T-helper 1 cell (primary cell): Measurements from ENCODE around the gene DEXI.
A peak's percentile ranks its signal among the peaks of the same experiment; 100 is the strongest.

Source experiments
- DNase-seq, 5 donors: peaks; one replicate each; pipeline ENCODE4 v3.0.0-alpha.2; 2012 to 2020
- total RNA-seq, 4 donors: gene quantifications; one replicate each; lab custom pipeline; 2026; lab: John Stamatoyannopoulos, UW

DEXI gene
- 12.1 to 19.4 (median 13.8) reads per million in 4 donors for total RNA-seq

DNA sequence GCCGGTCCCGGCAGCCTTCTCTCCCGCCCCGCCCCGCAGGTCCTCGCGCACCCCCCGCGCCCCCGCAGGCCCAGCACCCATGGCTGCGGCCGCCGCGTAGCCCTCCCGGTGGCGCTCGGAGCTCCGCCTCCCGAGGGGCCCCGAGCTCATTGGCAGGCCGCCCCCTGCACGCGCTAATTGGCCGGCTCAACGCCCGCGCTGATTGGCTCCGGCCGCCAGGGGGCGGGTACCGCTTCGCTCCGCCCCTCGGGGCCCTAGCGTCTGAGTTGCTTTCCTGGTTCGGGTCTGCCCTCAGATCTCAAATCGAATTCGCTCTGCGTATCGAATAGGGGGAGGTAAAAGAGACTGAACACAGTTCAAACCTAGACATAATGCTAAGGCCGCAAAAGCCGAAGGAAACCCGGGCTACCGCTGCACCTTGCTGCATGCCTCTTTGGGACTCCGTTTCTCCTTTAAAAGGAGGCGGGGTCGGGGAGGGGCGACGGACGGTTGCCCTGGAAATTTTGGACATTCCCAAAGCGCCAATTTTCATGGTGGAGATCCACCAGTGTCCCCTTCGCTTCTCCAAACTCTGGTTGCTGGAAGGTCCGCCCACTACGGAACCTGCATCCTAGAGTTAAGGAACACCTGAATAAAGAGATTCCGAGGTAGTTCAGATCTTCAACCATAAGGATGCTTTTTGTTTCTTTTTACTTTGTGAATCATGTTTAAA lies at the start of gene DEXI:
DEXI (minus strand) TSS at position 117 of the 712 bp plus-strand sequence. CDS start 463 bp downstream, outside the sequence.
- peak; percentile 89 to 95 (median 91) for DNase-seq

DNA sequence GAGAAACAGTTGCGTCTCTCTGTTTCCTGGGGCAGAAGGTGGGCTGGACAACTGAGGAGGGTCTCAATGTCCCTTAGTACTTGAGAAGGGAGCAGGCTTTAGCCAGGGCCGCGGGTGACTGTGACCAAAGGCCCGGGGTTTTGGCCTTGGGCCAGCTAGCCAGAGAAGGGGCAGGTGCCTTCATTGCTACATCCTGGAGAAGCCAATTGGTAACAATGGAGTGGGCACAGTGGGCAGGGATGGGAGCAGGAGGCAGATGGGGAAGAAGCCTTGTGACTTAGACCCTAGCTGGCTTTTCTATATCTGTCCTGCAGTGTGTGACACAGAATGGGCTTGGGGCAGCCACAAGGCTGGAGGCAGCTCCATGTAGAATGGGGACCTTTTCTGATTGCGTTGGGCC lies 48.1 kb upstream of the DEXI start:
- no peak for DNase-seq

DNA sequence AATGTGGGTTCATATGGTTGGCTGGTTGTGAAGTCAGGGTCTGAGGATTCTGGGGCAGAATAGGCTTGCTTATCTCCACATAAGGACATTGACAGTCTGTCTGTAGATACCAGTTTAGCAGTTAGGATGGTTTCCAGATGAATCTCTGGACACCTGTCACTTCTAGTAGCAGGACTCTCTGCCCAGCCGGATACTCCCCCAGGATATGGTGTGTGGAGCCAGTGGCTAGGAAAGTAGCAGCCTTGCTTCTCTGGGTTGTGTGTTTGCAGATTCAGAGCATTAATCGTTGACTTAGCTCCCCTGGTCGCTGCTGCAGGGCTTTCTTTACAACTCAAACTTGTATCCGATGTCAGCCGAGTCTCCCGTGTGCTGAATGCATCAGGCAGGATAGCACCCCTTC lies 47.3 kb upstream of the DEXI start:
- DNase-seq, result no peak

DNA sequence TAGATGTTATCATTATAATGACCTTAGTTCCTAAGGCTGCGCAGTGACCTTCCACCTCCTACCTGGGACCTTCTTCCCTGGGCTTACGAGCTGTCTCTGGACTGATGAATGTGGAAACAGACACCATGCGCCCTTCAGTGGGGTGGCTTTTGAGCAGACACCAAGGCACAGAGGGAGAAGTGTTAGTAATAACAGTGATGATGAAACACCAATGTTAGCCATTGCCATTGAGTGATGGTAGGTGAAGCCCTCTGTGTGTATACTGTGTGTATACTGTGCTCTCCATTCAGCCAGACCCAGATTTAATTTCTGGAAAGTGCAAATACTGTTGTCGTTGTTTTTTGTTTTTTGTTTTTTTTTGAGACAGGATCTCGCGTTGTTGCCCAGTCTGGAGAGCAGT lies 46.6 kb upstream of the DEXI start:
- DNase-seq, result no peak

DNA sequence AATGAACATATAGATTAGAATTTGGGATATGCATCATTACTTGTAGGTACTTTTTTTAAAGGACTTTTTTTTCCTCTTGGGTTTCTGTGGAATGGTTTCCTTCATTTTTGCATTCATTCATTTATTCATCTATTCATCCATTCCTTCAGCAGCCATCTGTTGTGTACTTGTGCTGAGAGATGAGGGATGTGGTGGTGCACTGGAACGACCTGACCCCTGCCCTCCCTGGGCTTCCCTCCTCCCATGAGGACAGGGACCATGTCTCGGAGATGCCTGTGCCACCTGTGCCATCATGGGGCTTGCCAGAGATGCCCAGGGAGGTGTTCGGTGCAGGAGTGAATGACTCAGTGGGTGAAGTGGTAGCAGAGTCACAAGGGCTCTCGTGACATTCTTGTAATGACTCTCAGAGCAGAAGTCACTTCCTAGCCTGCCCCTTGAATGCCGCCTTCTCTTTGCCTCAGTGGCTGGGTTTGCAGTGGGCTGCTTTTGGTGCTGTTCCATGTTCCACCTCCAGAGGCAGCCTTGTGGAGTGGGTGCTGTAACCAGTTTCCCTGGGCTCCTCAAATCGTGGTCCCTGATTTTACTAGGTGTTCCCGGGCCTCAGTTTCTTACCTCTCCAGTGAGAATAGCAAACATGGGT lies 46.0 kb upstream of the DEXI start:
- DNase-seq, result peak in 2 of 5 donors; percentile 3 to 94

DNA sequence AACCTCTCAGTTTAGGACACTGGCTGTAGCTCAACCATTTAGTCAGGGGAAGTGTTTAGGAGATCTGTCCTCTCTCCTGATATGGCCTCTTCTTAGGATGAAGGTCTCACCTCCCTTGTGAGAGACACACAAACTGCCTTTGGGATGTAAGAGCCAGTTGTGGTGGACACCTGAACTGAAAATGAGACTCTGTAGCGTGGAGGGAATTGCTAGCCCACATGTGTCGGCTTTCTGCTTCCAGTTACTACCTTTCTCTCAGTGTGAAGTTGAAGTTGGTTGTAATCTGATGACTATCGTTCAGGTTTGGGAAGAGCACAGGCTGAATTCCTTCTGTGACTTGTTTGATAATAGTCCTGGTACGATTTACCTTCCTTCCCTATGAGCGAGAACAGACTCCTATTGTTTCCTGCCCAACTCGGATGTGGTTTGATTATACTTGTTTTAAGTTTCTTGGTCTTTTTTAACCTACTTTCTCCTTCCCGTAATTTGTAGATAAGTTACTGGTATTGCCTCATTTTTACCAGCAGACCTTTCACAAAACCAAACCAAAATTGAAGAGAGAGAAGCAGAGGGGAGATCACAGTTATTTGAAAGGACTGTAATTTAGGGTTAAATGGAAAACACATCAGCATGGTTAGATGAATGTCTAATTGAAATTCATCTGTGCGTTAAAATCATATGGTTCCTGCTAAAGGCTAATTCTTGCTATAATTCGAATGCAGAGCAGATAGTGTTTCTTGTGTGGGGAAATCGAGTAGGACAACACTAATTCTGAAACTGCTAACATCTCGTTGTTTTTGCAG lies 45.3 kb upstream of the DEXI start:
- peak in 1 of 5 donors; percentile 80 for DNase-seq

DNA sequence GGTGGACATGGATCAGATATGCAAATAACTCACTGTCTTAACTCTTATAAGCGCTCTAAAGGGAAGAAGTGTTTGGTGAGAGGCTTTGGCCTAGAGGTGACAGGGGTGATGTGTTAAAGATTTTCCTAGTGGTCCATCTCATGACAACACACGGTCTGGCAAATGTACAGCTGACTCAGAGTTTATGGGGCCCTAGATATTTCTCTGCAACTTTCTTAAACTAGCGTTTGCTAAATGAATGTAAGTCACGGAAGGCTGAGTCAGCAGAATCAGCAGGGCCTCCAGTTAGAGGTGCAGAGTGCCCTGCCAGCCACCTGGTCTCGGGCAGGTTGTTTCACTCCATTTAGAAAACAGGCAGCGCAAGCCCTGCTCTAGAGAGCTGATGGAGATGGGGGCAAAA lies 42.2 kb upstream of the DEXI start:
- DNase-seq, result peak in 1 of 5 donors; percentile 49

DNA sequence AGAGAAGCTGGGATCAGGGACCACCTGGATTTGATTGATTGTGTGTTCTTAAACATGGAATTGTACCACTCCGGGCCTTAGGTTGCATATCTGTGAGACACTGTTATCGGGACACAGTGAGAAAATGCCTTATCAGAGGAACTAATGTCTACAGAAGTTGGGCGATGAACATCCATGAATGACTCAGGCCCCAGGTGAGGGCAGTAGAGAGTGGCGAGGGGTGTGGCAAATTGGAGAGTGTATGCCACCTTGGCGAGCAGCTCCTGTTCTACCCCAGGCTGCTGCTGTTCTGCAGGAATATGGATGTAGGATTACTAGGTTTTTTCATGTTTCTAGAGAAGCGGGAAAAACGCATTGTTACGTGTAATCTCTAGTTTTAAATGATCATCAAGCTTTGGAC lies 40.9 kb upstream of the DEXI start:
- no peak for DNase-seq

DNA sequence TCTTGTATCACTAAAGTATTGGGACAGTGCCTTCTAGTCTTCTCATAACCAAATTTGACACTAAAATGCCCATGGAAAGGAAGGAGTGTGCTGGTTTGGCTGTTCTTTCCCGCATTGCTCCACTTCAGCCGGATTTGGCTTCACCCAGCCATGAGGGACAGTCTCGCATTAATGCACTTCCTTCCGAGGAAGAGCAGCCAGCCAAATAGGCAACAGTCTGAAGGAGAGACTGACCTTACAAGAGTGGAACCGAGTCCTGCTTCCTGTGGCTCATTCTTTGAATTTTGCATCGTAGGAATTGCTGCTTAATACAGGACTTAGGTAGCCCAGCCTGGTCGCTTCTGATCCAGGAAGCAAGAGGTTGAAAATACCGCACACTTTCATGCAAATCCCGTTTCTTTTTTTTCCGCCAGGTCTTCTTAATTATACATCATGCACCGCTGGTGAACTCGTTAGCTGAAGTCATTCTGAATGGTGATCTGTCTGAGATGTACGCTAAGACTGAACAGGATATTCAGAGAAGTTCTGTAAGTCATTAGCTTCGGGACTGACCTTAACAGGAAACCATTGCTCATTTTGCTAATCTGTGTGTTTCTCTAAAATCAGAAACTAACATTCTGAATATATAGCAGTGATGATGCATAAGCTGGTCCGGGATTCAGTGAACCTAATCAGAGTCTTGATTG lies 40.3 kb upstream of the DEXI start:
- DNase-seq, result peak in 1 of 5 donors; percentile 63

DNA sequence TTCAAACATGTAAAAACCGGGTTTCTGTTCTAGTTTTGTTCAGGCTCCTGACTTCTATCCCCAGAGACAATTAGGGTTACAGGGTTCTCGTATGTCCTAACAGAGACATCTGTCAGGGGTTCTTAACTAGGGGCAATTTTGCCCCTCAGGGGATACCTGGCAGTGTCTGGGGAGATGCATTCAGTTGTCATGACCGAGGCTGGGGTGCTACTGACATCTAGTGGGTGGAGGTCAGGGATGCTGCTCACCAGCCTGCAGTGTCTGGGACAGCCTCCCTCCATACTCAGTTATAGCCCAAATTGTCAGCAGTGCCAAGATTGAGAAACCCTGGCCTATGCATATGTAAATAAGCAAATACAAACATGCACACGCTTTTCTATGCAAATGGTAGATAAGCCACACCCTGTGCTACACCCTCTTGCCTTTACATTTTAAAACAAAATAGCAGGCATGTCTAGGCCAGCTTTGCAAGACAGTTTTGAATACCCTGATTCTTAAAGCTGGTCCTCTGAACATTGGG lies 39.5 kb upstream of the DEXI start:
- peak in 1 of 5 donors; percentile 80 for DNase-seq

DNA sequence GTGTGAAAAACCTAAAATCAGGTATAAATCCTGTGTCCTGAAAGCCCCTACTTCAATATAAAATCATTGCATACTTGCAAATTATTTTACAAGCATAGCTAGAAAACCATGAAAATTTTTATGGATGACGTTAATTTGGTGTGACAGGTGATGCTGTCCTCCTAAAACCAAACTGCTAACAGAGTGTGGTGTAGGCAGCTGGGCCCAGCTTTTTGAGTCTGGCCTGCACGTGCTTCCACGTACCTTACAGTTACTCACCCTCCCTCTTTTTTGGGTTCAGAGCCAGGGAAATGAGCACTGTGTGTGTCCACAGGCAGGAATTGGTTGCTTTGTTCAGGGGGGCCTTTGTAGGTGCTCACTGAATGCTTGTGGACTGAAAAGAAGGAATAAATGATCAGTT lies 38.5 kb upstream of the DEXI start:
- no peak for DNase-seq

DNA sequence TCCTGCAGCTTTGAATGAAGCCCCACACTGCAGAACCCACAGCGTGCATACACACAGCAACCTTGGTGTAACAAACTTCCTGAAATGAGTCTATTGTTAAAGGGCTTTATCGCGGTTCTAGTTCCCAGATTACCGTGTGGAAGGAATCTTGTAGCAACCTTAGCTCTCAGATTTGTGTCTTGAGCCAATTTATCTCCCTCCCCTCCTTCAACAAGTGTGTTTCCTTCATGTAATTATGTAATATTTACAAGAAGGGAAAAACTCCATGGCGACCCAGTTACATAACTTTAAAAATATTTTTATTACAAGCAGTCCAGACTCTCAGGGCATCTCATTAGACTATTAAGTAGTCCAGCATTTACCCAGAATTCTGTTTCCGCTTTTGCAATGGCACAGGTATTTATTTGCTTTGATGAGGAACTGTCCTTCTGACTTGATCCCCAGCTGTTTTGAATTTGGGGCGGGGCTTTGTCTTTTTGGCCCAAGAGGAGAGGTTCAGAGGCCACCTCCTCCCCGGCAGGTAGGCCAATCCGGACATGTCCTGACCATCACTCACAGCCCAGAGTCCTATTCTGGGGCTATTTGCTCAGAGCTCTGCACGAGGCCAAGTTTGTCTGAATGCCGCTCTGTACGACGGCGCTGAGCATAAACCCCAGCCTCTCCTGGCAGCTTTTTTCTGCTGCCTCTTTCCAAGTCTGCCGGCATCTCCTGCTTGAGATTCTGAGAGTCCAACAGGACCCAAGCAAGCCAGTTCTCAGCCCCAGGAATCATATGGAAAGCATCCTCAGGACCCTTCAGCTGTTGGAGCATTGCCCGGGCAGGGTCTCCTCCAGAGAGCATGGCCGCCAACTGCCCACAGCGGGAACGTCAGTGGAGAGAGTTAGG lies 37.7 kb upstream of the DEXI start:
- DNase-seq, result no peak

DNA sequence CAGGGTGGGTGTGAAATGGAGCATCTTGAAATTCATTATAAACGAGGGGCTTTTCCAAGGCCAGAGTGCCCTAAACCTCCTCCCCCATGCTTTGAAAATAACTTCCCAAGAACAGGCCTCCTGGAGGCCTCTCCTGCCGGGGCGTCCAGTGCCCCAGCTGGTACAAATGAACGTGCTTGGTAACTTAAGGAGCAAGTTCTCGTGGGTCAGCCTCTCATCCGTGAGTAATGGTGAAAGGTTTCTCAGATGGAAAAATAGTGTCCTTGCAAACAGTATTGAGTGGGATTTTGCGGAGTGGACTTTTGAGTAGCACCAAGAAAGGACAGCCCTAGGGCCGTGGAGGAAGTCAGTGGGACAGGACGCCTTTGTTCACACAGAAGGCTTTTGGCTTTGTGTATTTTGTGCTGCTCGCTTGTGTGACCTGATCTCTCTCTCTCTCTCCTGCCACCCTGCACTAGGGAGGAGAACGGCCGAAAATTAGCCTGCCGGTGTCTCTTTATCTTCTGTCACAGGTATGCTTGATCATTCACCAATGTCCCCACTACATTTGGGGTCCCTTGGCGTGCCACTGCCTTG lies 36.7 kb upstream of the DEXI start:
- DNase-seq, result no peak

DNA sequence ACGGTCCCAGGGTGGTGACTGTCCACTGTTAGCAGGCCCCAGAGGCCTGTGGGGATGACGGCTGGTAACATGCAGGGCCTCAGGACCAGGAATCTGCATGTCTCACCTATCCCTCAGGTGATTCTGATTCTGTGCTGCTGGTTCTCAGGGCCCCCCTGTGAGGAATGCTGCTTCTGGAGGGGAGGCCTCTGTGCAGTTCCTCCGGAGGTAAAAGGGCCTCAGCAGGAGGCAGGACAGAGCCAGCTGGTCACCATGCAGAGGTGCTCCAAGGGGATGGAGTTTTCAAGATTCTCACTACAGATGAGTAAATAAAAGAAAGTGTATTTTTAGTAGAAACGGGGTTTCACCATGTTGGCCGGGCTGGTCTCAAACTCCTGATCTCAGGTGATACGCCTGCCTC lies 35.9 kb upstream of the DEXI start:
- DNase-seq, result no peak

DNA sequence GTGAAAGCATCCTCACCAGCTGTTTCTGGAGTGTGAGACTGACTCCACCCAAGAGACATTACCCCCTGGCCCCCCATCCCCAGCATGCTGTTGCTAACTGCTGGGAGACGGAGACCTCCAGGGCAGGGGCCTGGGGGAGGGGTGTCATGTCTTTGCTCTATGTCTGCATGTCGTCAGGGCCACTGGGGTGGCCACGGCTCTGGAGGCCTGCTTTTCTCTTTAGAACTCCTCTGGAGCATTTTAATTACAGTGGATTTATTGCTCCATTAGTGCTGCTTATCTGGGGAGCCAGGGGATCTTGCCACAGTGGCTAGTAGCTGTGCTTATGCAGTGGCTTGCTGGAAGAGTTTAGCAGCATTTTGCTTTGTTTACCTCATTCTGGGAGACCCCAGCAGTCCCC lies 34.4 kb upstream of the DEXI start:
- no peak for DNase-seq

DNA sequence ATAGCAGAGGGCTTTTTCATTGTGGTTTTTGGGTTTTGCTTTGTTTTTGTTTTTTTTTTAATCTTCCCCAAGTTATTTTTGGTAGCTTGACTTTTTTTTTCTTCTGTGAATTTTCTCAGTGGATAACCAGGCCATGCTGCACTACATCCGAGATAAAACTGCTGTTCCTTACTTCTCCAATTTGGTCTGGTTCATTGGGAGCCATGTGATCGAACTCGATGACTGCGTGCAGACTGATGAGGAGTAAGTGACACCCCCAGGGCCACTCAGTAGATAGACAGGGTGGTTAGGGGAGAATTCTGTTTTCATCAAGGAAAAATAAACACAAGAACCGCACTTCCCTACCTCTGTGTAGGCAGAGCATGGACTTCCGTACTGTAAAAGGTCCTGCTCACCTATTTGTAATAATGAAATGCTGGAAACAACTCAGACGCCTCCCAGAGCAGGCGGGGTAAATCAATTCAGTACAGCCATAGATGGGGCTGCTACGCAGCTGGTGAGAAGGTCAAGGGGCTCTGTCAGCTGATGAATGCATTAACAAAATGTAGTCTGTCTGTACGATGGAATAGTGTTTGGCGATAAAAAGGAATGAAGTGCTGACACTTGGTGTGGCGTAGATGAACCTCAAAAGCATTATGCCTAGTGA lies 30.7 kb upstream of the DEXI start:
- no peak for DNase-seq

DNA sequence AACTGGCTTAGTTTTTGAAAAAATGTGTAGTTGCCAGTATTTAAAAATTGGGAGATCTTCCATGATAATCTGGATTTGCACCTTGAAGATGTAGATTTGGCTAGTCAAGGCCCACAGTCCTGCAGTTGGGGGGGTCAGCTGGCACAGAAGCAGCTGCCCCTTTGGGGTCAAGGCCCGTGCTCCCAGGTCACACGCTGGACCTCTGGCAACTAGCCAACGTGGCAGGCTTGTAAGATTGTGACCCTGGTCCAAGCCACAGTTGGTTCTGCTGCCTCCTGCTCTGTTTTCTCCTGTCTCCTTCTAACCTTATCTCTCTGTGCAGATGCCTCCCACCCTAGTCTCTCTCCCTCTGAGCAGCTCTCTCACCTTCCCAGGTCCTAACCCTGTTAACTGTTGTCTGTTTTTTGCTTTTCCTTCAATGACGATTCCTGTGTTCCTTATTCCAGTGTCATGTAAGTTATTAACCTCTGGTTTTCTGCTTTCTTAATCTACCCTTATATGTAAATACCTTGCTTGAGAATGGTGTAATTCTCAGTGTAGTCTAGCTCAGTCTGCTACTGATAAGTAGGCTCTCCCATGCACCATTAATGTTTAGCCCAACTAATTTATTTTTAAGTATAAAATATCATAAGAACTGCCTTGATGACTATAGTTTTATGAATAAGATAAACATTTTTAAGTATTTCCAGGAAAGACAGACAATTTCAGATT lies 30.0 kb upstream of the DEXI start:
- no peak for DNase-seq

DNA sequence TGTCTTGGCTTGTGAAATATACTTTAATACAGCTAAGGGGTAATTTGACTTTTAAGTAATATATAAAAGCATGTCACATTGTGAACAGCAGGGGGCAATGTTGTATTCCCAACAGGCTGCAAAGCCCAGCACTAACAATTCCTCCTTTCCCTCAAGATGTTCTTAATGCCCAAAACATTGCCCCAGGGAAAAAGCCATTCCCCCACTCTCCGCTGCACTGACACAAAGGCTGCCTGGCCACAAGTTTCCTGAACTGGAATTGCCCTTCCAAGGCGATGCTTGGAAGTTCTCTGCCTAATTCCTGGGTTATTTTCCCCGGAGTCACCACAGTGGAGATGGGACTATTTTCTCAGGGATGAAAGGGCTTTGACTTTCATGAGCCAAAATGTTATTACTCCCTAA lies 29.3 kb upstream of the DEXI start:
- DNase-seq, result peak in 2 of 5 donors; percentile 36 to 62

DNA sequence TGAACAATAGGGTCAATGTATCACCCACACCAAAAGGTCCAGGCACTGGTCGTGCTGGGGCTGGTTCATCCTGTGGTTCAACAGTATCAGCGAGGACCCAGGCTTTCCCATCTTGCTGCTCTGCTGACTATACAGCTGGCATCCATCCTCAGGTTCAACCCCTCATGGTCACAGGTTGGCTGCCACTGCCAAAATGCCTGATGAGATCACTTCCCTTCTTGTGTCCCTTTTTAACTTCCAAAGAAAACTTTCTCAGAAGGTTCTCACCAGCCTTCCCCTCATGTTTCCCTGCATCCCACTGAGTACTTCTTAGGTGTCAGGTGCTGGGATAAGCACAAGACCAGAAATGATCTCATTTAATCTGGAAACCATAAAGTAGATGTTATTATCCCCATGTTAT lies 27.8 kb upstream of the DEXI start:
- DNase-seq, result no peak

DNA sequence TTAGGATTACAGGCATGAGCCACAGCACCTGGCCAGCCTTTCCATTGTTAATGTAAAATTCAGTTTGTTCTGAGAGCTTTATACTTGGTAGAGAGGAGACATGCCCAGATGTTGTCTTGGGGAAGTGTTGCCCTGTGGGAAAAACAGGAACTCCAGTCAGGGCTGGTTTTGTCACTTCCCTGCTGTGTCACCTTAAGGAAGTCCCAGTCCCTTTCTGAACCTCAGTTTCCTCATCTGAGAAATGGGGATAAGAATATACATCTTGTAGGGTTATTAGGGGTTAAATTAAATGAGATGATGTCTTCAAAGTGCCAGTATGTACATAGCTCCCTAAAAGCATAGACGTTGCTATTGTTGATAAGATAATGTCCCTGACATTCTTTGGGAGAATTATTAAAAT lies 27.3 kb upstream of the DEXI start:
- no peak for DNase-seq
